PC-3 (cell line): Measurements from ENCODE around the gene TSC22D2.

Experiments used
- CTCF ChIP-seq: fragments of 300-600 bp; sonication (generic); conservative IDR thresholded peaks from 2 replicates; pipeline ENCODE4 v1.5.1; 2017; ENCODE audit warnings: antibody characterized with exemption, low read depth, mild to moderate bottlenecking, low read length
- EZH2phosphoT487 ChIP-seq: fragments of 300-600 bp; sonication (generic); IDR thresholded peaks from 2 replicates; pipeline ENCODE4 v1.6.1; 2018; ENCODE audit warnings: mild to moderate bottlenecking, antibody characterized with exemption, low read length, borderline replicate concordance

DNA sequence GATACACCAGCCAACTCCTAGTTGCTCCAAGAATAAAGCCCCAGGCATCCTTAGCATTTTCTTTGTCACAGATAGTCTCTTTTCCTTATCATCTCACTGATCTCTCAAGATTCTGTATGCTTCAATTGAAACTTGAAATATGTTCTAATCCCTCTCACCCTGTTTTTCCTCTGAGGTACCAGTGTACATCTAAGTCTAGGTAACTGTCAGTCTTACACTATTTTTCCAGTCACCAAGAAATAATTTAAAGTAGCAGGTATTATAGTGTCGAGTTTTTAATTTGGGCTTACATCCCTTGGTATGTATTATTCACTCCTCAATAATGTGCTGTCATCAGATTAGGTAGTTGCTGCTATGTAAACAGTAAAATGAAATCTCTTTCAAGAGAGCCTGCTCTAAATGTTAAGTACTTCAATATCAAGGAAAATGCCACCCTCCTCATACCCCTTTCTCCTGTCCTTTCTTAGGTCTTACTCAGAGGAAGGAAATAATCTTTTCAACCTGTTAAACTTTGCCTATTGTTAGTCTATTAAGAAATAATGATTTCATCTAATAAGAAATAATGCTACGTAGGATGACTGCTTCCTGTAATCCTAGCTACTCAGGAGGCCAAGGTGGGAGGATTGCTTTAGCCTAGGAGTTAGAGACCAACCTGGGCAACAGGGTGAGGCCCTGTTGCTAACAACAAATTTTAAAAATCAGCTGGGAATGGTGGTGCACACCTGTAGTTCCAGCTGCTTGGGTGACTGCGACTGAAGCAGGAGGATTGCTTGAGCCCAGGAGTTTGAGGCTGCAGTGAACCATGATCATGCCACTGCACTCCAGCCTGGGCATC lies 39.8 kb downstream of the TSC22D2 start:
- no peak for TF ChIP-seq CTCF
- TF ChIP-seq EZH2phosphoT487, result no peak
